ENCODE measurements around the gene IL18R1. TPM values are rescaled to one million over a fixed set of nuclear protein-coding genes. Genes with fewer than 3 reads are reported as not detected.
"Not testable (repeated sequence)": the region's sequence is repeated elsewhere in the genome, so short reads cannot be mapped to it uniquely, and the experiment has no call there.

IL18R1 gene
- total RNA-seq, 4 donors from 2014 or later = 1.3 to 10.4 (median 4.6) TPM

- intact Hi-C loops (cut with DNase I; ENCODE audit: low total_unique reads) = no loop called here
- no peaks in the 10 kb centered on the region for H3K27me3 ChIP-seq
- H3K36me3 ChIP-seq = no peaks in the 10 kb centered on the region
- no peak overlapping the region for H3K4me3 ChIP-seq
- TF ChIP-seq CTCF (IDR thresholded peaks at IDR 0.05) (no peak), POLR2A (IDR thresholded peaks at IDR 0.05) (no peak)
- no peak for DNase-seq
- no peaks in the 10 kb centered on the region for H3K9me3 ChIP-seq
- H3K4me1 ChIP-seq = no peaks in the 10 kb centered on the region
- no peak overlapping the region for H3K27ac ChIP-seq
These were observed 41.6 kb upstream of the IL18R1 start for GRCh38 chr2:102313950-102314349.

GRCh38 chr2:102315921-102316320 is 39.7 kb upstream of the IL18R1 start:
- Histone ChIP-seq H3K9me3 (no peaks in the 10 kb centered on the region), H3K27me3 (no peaks in the 10 kb centered on the region), H3K4me1 (no peaks in the 10 kb centered on the region), H3K27ac (no peak overlapping the region), H3K36me3 (no peaks in the 10 kb centered on the region), H3K4me3 (no peak overlapping the region)
- TF ChIP-seq POLR2A (IDR thresholded peaks at IDR 0.05) (no peak), CTCF (IDR thresholded peaks at IDR 0.05) (no peak)
- intact Hi-C loops (cut with DNase I; ENCODE audit: low total_unique reads) = no loop called here
- DNase-seq = no peak

- no peak overlapping the region for H3K4me3 ChIP-seq
- H3K27me3 ChIP-seq = no peaks in the 10 kb centered on the region
- no peaks in the 10 kb centered on the region for H3K9me3 ChIP-seq
- H3K27ac ChIP-seq = no peak overlapping the region
- H3K36me3 ChIP-seq = no peaks in the 10 kb centered on the region
- no peaks in the 10 kb centered on the region for H3K4me1 ChIP-seq
- no peak for DNase-seq
- TF ChIP-seq CTCF (IDR thresholded peaks at IDR 0.05) = no peak
- no peak for TF ChIP-seq POLR2A (IDR thresholded peaks at IDR 0.05)
- intact Hi-C loops (cut with DNase I; ENCODE audit: low total_unique reads) = no loop called here
These were observed 37.9 kb upstream of the IL18R1 start for GRCh38 chr2:102317715-102318114.

GRCh38 chr2:102318437-102318836 is 37.2 kb upstream of the IL18R1 start:
- H3K9me3 ChIP-seq = no peaks in the 10 kb centered on the region
- no peaks in the 10 kb centered on the region for H3K4me1 ChIP-seq
- intact Hi-C loops (cut with DNase I; ENCODE audit: low total_unique reads) = no loop called here
- H3K27me3 ChIP-seq = no peaks in the 10 kb centered on the region
- H3K36me3 ChIP-seq = no peaks in the 10 kb centered on the region
- no peak overlapping the region for H3K27ac ChIP-seq
- no peak overlapping the region for H3K4me3 ChIP-seq
- DNase-seq = no peak
- TF ChIP-seq CTCF (IDR thresholded peaks at IDR 0.05) (no peak), POLR2A (IDR thresholded peaks at IDR 0.05) (no peak)

GRCh38 chr2:102321941-102322719 is 33.5 kb upstream of the IL18R1 start:
- no peak for TF ChIP-seq POLR2A (IDR thresholded peaks at IDR 0.05)
- no peak for TF ChIP-seq CTCF (IDR thresholded peaks at IDR 0.05)
- H3K4me1 ChIP-seq = no peaks in the 10 kb centered on the region
- no peak overlapping the region for H3K4me3 ChIP-seq
- intact Hi-C loops (cut with DNase I; ENCODE audit: low total_unique reads) = no loop called here
- no peaks in the 10 kb centered on the region for H3K36me3 ChIP-seq
- no peaks in the 10 kb centered on the region for H3K27me3 ChIP-seq
- H3K9me3 ChIP-seq = no peaks in the 10 kb centered on the region
- DNase-seq = no peak
- H3K27ac ChIP-seq = no peak overlapping the region

- H3K9me3 ChIP-seq; H3K27me3 ChIP-seq; H3K36me3 ChIP-seq; H3K4me3 ChIP-seq; DNase-seq; H3K27ac ChIP-seq; intact Hi-C loops (cut with DNase I; ENCODE audit: low total_unique reads); H3K4me1 ChIP-seq: not testable (repeated sequence)
These were observed 30.7 kb upstream of the IL18R1 start for GRCh38 chr2:102324914-102325313.
